Uterus (tissue), 4 donors: Measurements from ENCODE around the gene AKR1E2. TPM values are rescaled to one million over a fixed set of nuclear protein-coding genes. Genes with fewer than 3 reads are reported as not detected.

Source experiments
- DNase-seq, 2 donors: peaks; one replicate each; pipeline ENCODE4 v3.0.0-alpha.2; 2019 to 2020
- H3K27ac ChIP-seq, 2 donors: fragments of 200-600 bp; sonication (generic); 1 replicate in 1 of 2; 2 replicates in 1 of 2; pipeline ENCODE4 v1.5.1; 2016 to 2018
- H3K27me3 ChIP-seq, 2 donors: fragments of 200-600 bp; sonication (generic); one replicate each; pipeline ENCODE4 v1.5.1; 2018 to 2019; ENCODE audit warnings: control low read depth in 1 of 2
- H3K36me3 ChIP-seq, 2 donors: fragments of 200-600 bp; sonication (generic); one replicate each; pipeline ENCODE4 v1.5.1; 2019; ENCODE audit warnings: control low read depth in 1 of 2
- H3K4me1 ChIP-seq, 2 donors: fragments of 200-600 bp; sonication (generic); one replicate each; pipeline ENCODE4 v1.5.1; 2018 to 2019; ENCODE audit warnings: control low read depth in 1 of 2
- H3K4me3 ChIP-seq, 2 donors: fragments of 200-600 bp; sonication (generic); 1 replicate in 1 of 2; 2 replicates in 1 of 2; pipeline ENCODE4 v1.5.1; 2018 to 2019; ENCODE audit warnings: mild to moderate bottlenecking in 1 of 2
- H3K9me3 ChIP-seq, 2 donors: fragments of 200-600 bp; sonication (generic); one replicate each; pipeline ENCODE4 v1.5.1; 2019; ENCODE audit warnings: control low read depth in 1 of 2
- POLR2A ChIP-seq, 2 donors: fragments of 450-650 bp; IDR thresholded peaks; one replicate each; pipeline ENCODE4 v1.6.1; 2016; ENCODE audit warnings: antibody characterized with exemption in 2 of 2, mild to moderate bottlenecking in 1 of 2, moderate library complexity in 1 of 2
- intact Hi-C: fragments of 100-400 bp; cut with DNase I; formaldehyde crosslinking; loops from one replicate; pipeline ENCODE4 v1.15.1; 2023; ENCODE audit warnings: low total_unique reads
- total RNA-seq, 4 donors: library from RNA; depleted of rRNA in 3 of 4; stranded (reverse); fragments of >200 nt in 3 of 4; gene quantifications; one replicate each; pipeline versions ENCODE4 v1.1.0 to v1.2.4, GENCODE V29; 2014 to 2023
- TF ChIP-seq, protein P1 (sequence below), 4 experiments: fragments of 200-600 bp in 2 of 4; fragments of 450-650 bp in 2 of 4; sonication (generic) in 2 of 4; IDR thresholded peaks; one replicate each; pipeline ENCODE4 v1.5.1; 2016 to 2019; ENCODE audit warnings: antibody characterized with exemption in 4 of 4, mild to moderate bottlenecking in 2 of 4, moderate library complexity in 1 of 4
- donor health status: DM: yes; HTN: yes; CAD: no.

The AKR1E2 gene
- total RNA-seq, 4 donors from 2014 or later: 1.8 to 31.3 (median 16.1) TPM

DNA sequence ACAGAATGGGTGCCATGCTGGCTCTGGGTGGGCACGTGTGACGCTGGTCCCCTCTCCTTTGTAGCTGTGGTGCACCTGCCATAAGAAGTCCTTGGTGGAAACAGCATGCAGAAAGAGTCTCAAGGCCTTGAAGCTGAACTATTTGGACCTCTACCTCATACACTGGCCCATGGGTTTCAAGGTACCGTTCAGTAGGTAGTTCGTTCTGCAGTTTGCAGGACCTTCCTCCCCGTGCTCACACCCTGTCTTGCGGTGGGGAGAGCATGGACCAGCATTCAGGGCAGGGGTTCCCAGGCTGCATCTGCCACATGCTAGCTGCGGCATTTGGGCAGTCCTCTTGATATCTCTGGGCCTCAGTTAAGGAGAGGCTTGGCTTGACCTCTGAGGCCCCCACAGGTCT is 7.3 kb downstream of the AKR1E2 start:
- DNase-seq: no peak
- H3K9me3 ChIP-seq: no peaks in the 10 kb centered on the region
- H3K27me3 ChIP-seq: no peaks in the 10 kb centered on the region
- H3K36me3 ChIP-seq: no peaks in the 10 kb centered on the region
- no peaks in the 10 kb centered on the region for H3K4me1 ChIP-seq
- TF ChIP-seq, protein P1, sequence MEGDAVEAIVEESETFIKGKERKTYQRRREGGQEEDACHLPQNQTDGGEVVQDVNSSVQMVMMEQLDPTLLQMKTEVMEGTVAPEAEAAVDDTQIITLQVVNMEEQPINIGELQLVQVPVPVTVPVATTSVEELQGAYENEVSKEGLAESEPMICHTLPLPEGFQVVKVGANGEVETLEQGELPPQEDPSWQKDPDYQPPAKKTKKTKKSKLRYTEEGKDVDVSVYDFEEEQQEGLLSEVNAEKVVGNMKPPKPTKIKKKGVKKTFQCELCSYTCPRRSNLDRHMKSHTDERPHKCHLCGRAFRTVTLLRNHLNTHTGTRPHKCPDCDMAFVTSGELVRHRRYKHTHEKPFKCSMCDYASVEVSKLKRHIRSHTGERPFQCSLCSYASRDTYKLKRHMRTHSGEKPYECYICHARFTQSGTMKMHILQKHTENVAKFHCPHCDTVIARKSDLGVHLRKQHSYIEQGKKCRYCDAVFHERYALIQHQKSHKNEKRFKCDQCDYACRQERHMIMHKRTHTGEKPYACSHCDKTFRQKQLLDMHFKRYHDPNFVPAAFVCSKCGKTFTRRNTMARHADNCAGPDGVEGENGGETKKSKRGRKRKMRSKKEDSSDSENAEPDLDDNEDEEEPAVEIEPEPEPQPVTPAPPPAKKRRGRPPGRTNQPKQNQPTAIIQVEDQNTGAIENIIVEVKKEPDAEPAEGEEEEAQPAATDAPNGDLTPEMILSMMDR (IDR thresholded peaks at IDR 0.05): no peak
- TF ChIP-seq POLR2A (IDR thresholded peaks at IDR 0.05): no peak
- no peak overlapping the region for H3K27ac ChIP-seq
- H3K4me3 ChIP-seq: no peak overlapping the region
- intact Hi-C loops: no loop called here

DNA sequence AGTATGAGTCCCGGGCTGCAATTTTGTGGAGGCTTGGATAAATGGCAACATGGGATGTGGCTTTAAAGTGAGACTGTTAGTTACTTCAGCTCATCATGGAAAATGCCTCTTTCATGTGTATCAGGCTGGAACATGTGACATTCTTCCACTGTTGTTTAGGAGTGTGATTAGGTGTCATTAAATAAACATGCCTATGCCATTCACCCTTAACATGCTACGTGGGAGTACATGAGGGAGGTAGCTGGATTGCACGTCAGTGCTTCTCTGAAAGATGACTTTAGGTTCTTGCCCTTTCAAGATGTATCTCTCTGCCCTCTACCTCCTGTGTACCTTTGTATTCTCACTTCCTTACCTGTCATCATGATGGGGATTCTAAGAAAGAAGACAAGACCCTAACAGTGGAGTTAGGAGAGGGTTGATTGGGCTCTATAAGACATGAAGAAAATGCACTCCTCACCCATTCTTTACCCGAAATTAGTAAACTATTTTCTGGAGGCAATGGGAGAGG is 8.9 kb downstream of the AKR1E2 start:
- no peaks in the 10 kb centered on the region for H3K36me3 ChIP-seq
- no peak for TF ChIP-seq POLR2A (IDR thresholded peaks at IDR 0.05)
- TF ChIP-seq, protein P1 (IDR thresholded peaks at IDR 0.05): no peak
- intact Hi-C loops: no loop called here

DNA sequence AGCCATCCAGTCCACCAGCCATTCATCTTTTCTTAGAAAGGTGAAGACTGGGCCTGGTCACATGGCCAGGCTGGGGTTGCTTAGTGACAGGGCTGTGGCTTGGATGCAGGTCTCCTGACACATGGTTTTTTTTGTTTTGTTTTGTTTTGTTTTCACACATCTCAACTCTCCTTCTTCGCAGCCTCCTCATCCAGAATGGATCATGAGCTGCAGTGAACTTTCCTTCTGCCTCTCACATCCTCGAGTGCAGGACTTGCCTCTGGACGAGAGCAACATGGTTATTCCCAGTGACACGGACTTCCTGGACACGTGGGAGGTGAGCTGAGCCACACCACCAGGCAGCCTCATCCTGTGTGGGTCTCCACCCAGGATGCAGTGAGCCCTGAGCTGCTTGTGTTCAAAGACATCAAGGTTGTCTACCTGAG is 9.5 kb downstream of the AKR1E2 start:
- intact Hi-C loops: no loop called here

More for the DNA sequence above, 8.9 kb downstream of the AKR1E2 start:
- no peaks in the 10 kb centered on the region for H3K9me3 ChIP-seq
- no peak for DNase-seq
- no peaks in the 10 kb centered on the region for H3K27me3 ChIP-seq
- H3K4me3 ChIP-seq: no peak overlapping the region
- H3K27ac ChIP-seq: no peak overlapping the region
- H3K4me1 ChIP-seq: no peaks in the 10 kb centered on the region

DNA sequence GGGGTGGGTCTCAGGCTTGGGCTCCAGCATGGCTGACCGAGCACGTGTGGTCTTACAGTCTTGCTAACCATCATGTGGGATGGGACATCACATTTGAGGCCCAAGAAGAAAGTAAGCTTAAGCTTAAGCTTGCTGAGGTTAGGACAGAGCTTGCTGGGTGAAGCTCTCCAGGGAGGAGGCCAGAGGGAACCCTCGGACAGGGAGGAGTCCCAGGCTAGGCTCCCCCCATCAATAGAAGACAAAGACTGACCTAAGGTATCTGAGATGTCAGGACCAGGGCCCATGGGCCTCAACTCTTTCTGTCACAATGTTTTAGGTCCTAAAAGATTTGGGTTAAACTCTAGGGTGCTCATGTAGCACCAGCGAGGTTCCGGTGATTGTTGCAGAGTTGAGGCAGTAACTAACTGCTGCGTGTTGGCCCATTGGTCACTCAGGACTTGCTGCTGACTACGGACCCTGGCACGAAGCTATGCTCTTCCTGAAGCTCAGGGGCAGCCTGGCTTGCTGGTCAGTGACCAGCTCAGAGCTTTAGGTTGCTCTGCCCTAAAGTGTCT is 10.5 kb downstream of the AKR1E2 start:
- intact Hi-C loops: no loop called here
- Histone ChIP-seq H3K27me3 (no peaks in the 10 kb centered on the region), H3K4me1 (no peaks in the 10 kb centered on the region), H3K36me3 (no peaks in the 10 kb centered on the region), H3K27ac (no peak overlapping the region), H3K4me3 (no peak overlapping the region), H3K9me3 (no peaks in the 10 kb centered on the region)
- no peak for DNase-seq
- TF ChIP-seq, protein P1 (IDR thresholded peaks at IDR 0.05): no peak

More for the DNA sequence above, 9.5 kb downstream of the AKR1E2 start:
- Histone ChIP-seq H3K9me3 (no peaks in the 10 kb centered on the region), H3K27ac (no peak overlapping the region), H3K36me3 (no peaks in the 10 kb centered on the region), H3K4me1 (no peaks in the 10 kb centered on the region), H3K4me3 (no peak overlapping the region), H3K27me3 (no peaks in the 10 kb centered on the region)
- no peak for DNase-seq
- no peak for TF ChIP-seq POLR2A (IDR thresholded peaks at IDR 0.05)
- TF ChIP-seq, protein P1 (IDR thresholded peaks at IDR 0.05): no peak

DNA sequence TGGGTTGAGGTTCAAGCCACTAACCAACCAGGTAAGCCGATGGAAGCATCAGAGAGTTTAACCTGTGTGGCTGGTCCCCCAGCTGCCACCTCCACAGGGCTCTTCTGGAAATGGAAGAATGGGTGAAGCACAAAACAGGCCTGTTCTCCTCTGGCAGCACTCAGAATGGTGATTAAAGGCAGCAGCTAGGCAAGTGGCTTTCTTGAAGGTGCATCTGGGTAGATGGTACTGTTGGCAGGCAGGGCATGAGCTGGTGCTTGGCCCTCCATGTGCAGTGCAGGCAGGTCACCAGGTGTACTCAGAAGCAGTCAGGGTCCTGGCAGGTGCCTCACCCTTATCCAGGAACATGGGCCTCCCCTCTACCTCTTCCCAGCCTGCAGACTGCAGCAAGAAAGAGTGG is 11.5 kb downstream of the AKR1E2 start:
- Histone ChIP-seq H3K4me1 (no peaks in the 10 kb centered on the region), H3K9me3 (no peaks in the 10 kb centered on the region), H3K4me3 (no peak overlapping the region), H3K27ac (no peak overlapping the region), H3K36me3 (no peaks in the 10 kb centered on the region), H3K27me3 (no peaks in the 10 kb centered on the region)
- TF ChIP-seq, protein P1 (IDR thresholded peaks at IDR 0.05): no peak
- TF ChIP-seq POLR2A (IDR thresholded peaks at IDR 0.05): no peak
- intact Hi-C loops: no loop called here
- DNase-seq: no peak
